IPS-15b (cell line): ENCODE results near the gene REC114.
"Not testable (repeated sequence)": the region's sequence is repeated elsewhere in the genome, so short reads cannot be mapped to it uniquely, and the experiment has no call there.

ENCODE experiments used
- H3K27me3 ChIP-seq: one replicate; pipeline ENCODE4 v1.6.1; 2013; ENCODE audit warnings: low read length; ENCODE audit not compliant: control insufficient read depth, insufficient read depth
- H3K36me3 ChIP-seq: one replicate; pipeline ENCODE4 v1.6.1; 2013; ENCODE audit warnings: low read length; ENCODE audit not compliant: control insufficient read depth, insufficient read depth
- H3K4me1 ChIP-seq: one replicate; pipeline ENCODE4 v1.6.1; 2013; ENCODE audit warnings: mild to moderate bottlenecking, low read length; ENCODE audit not compliant: control insufficient read depth, insufficient read depth
- H3K4me3 ChIP-seq: one replicate; pipeline ENCODE4 v1.5.1; 2013; ENCODE audit warnings: low read depth, low read length
- H3K9ac ChIP-seq: one replicate; pipeline ENCODE4 v1.6.1; 2013; ENCODE audit warnings: low read depth, mild to moderate bottlenecking, low read length
- H3K9me3 ChIP-seq: one replicate; pipeline ENCODE4 v1.6.1; 2013; ENCODE audit warnings: mild to moderate bottlenecking, low read length; ENCODE audit not compliant: control insufficient read depth, insufficient read depth

Gene REC114, protein sequence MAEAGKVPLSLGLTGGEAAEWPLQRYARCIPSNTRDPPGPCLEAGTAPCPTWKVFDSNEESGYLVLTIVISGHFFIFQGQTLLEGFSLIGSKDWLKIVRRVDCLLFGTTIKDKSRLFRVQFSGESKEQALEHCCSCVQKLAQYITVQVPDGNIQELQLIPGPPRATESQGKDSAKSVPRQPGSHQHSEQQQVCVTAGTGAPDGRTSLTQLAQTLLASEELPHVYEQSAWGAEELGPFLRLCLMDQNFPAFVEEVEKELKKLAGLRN

DNA sequence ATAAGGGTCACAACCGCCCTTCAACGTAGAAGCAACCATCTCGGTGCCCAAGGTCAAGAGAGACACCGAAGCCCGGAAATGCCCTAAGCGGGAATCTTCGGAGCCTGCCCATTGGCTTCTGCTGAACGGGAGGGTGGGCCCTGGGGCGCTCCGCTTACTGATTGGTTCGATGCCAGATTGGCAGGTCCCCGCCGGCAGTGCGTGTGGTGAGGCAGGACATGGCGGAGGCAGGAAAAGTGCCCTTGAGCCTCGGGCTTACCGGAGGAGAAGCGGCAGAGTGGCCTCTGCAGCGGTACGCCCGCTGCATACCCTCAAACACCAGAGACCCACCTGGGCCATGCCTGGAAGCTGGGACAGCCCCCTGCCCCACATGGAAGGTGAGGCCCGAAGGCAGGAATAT, at the start of gene REC114:
REC114 (plus strand) TSS at position 197 of the 400 bp plus-strand sequence; CDS start at position 219, 22 bp downstream.
- no peaks in the 10 kb centered on the region for H3K4me1 ChIP-seq
- H3K4me3 ChIP-seq: no peak within 1 kb of the TSS
- no peaks in the 10 kb centered on the region for H3K36me3 ChIP-seq
- no peak within 1 kb of the TSS for H3K9ac ChIP-seq
- no peaks in the 10 kb centered on the region for H3K27me3 ChIP-seq
- H3K9me3 ChIP-seq: no peaks in the 10 kb centered on the region

- H3K36me3 ChIP-seq: no peaks in the 10 kb centered on the region
These were observed 49.6 kb upstream of the REC114 start for GRCh38 chr15:73393336-73393735.

GRCh38 chr15:73394782-73395181, 48.2 kb upstream of the REC114 start:
- H3K9ac ChIP-seq: no peak overlapping the region
- H3K27me3 ChIP-seq: peaks cover 2% of the 10 kb centered on the region
- no peaks in the 10 kb centered on the region for H3K36me3 ChIP-seq
- H3K4me3 ChIP-seq: no peak overlapping the region
- no peaks in the 10 kb centered on the region for H3K9me3 ChIP-seq
- peaks cover 19% of the 10 kb centered on the region for H3K4me1 ChIP-seq

More at GRCh38 chr15:73393336-73393735, 49.6 kb upstream of the REC114 start:
- Histone ChIP-seq H3K4me3 (no peak overlapping the region), H3K27me3 (peaks cover 2% of the 10 kb centered on the region), H3K9ac (no peak overlapping the region), H3K9me3 (no peaks in the 10 kb centered on the region), H3K4me1 (peaks cover 18% of the 10 kb centered on the region)

DNA sequence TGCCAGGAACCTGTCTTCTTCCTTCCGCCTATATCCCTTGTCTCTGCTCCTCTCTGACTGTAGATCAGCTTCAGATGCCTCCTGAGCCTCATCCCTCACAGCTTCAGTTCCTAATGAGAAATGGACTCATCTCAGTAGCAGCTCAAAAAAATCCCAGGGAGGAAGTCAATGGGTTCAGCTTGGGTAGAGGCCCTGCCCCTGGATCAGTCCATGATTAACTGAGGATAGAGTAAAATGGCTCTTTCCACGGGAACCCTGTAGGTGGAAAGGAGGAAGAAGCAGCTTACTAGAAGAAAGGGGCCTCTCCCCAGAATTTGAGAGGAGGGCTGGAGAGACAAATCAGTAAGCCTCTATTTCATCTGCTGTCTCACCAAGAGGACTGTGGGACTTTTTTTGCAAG, 47.3 kb upstream of the REC114 start:
- no peaks in the 10 kb centered on the region for H3K9me3 ChIP-seq
- no peak overlapping the region for H3K9ac ChIP-seq
- no peak overlapping the region for H3K4me3 ChIP-seq
- peaks cover 14% of the 10 kb centered on the region for H3K4me1 ChIP-seq
- peaks cover 2% of the 10 kb centered on the region for H3K27me3 ChIP-seq
- H3K36me3 ChIP-seq: no peaks in the 10 kb centered on the region

GRCh38 chr15:73397461-73397860, 45.5 kb upstream of the REC114 start:
- Histone ChIP-seq H3K36me3 (no peaks in the 10 kb centered on the region), H3K9me3 (no peaks in the 10 kb centered on the region), H3K4me3 (no peak overlapping the region), H3K4me1 (peaks cover 14% of the 10 kb centered on the region), H3K27me3 (peaks cover 2% of the 10 kb centered on the region), H3K9ac (no peak overlapping the region)

GRCh38 chr15:73398861-73399260, 44.1 kb upstream of the REC114 start:
- no peak overlapping the region for H3K4me3 ChIP-seq
- H3K9ac ChIP-seq: no peak overlapping the region
- H3K36me3 ChIP-seq: no peaks in the 10 kb centered on the region
- no peaks in the 10 kb centered on the region for H3K9me3 ChIP-seq
- peaks cover 12% of the 10 kb centered on the region for H3K4me1 ChIP-seq
- H3K27me3 ChIP-seq: peaks cover 2% of the 10 kb centered on the region

GRCh38 chr15:73400222-73400621, 42.7 kb upstream of the REC114 start:
- H3K9me3 ChIP-seq, H3K4me3 ChIP-seq, H3K36me3 ChIP-seq, H3K9ac ChIP-seq, H3K27me3 ChIP-seq: not testable (repeated sequence)
- H3K4me1 ChIP-seq: peaks cover 12% of the 10 kb centered on the region

GRCh38 chr15:73403171-73403570, 39.8 kb upstream of the REC114 start:
- peaks cover 6% of the 10 kb centered on the region for H3K4me1 ChIP-seq
- no peaks in the 10 kb centered on the region for H3K9me3 ChIP-seq
- H3K27me3 ChIP-seq: no peaks in the 10 kb centered on the region
- no peak overlapping the region for H3K4me3 ChIP-seq
- H3K36me3 ChIP-seq: no peaks in the 10 kb centered on the region
- H3K9ac ChIP-seq: no peak overlapping the region

DNA sequence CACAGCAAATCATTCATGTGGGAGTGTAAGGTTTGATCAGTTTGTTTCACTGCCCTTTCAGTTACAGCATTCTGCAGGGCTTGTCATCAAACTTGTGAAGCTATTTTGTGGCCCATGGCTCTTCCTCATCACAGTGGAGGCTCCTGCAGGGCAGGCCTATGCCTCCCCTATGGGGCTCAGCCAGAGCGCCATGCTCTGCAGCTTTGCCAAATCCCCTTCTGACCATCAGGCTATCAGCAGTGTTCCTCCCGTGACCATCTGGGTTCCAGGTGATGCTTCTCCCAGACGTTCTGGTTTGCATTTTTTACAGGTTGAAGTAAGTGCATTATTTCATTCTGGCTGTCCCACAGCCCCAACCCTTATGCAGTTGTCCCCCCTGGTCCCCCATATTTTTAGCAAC, 28.1 kb upstream of the REC114 start:
- Histone ChIP-seq H3K4me3 (no peak overlapping the region), H3K9me3 (no peaks in the 10 kb centered on the region), H3K4me1 (no peaks in the 10 kb centered on the region), H3K27me3 (no peaks in the 10 kb centered on the region), H3K9ac (no peak overlapping the region), H3K36me3 (no peaks in the 10 kb centered on the region)

- Histone ChIP-seq H3K27me3 (no peaks in the 10 kb centered on the region), H3K4me3 (no peak overlapping the region), H3K36me3 (peaks cover 2% of the 10 kb centered on the region), H3K9ac (no peak overlapping the region), H3K4me1 (peaks cover 6% of the 10 kb centered on the region), H3K9me3 (no peaks in the 10 kb centered on the region)
These were observed 18.5 kb upstream of the REC114 start for GRCh38 chr15:73424506-73424905.

DNA sequence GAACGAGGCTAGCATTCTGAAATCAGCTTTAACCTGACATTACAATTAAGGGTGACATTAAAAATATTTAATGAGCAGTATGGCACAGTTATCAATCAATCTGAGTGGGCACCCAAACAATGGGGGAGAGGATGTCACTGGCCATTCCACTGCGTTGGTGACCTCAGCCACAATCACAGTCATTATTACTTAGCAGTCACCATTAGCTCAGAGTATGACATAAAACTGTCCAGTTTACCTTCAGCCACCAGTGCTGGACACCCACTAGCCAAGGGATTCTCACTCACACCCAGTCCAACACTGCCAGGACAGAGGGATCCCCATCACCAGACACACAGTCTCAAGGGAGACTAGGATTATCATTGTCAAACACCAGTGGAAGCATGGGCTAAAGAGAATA, 17.5 kb upstream of the REC114 start:
- peaks cover 6% of the 10 kb centered on the region for H3K4me1 ChIP-seq
- H3K27me3 ChIP-seq: no peaks in the 10 kb centered on the region
- H3K36me3 ChIP-seq: peaks cover 2% of the 10 kb centered on the region
- no peak overlapping the region for H3K9ac ChIP-seq
- no peak overlapping the region for H3K4me3 ChIP-seq
- H3K9me3 ChIP-seq: no peaks in the 10 kb centered on the region

DNA sequence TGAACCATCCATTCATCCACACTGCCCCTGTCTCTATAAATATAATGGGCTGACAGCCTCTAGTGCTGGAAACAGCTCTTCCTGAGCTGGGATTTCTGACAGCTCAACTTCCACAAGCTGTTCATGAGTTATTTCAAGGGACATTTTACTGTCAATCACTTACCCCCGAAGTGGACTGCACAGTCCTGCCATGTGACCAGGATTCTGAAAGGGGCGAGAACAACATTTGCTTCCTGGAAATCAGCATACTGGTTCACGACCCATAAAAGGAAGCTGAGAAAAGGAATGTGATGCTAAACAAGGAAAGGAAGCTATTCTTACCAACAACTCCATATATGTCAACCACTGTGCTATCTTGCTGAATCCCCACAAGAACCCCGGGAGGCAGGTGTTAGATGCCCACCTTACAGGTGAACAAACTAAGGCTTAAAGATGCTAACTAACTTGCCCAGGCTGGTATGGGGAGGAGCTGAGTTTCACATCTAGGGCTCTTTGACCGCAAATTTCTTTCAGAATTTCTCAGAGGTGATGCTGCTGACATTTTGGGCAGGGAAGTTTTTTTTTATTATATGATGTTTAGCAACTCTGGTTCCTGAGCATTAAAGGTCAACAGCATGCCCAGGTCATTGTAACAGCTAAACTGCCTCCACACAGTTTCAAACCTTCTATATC, 16.5 kb upstream of the REC114 start:
- H3K4me3 ChIP-seq: no peak overlapping the region
- no peaks in the 10 kb centered on the region for H3K27me3 ChIP-seq
- peaks cover 6% of the 10 kb centered on the region for H3K4me1 ChIP-seq
- no peaks in the 10 kb centered on the region for H3K9me3 ChIP-seq
- no peak overlapping the region for H3K9ac ChIP-seq
- H3K36me3 ChIP-seq: peaks cover 2% of the 10 kb centered on the region
